ENCODE results near the gene NRXN3.

DNA sequence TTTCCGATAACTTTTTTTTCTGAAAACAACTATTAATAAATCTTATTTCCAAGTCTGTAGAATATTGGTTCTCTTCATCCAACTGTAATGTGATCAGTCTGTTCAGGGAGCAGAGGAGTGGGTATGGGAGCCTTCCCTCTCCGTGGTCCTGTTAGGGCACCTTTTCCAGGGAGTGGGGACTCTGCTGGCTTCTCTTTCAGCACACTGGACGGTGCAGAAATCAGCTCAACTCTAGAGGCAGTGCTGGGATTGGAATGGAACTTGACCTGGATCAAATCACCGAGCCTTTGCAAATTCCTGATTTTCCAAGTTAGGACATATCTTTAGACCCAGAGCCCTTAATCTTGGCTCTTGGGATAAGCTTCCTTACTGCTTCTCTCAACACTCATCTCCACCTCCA, 1410.7 kb downstream of the NRXN3 start:
- TF ChIP-seq, protein P1, sequence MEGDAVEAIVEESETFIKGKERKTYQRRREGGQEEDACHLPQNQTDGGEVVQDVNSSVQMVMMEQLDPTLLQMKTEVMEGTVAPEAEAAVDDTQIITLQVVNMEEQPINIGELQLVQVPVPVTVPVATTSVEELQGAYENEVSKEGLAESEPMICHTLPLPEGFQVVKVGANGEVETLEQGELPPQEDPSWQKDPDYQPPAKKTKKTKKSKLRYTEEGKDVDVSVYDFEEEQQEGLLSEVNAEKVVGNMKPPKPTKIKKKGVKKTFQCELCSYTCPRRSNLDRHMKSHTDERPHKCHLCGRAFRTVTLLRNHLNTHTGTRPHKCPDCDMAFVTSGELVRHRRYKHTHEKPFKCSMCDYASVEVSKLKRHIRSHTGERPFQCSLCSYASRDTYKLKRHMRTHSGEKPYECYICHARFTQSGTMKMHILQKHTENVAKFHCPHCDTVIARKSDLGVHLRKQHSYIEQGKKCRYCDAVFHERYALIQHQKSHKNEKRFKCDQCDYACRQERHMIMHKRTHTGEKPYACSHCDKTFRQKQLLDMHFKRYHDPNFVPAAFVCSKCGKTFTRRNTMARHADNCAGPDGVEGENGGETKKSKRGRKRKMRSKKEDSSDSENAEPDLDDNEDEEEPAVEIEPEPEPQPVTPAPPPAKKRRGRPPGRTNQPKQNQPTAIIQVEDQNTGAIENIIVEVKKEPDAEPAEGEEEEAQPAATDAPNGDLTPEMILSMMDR (IDR thresholded peaks at IDR 0.05), result no peak
- TF ChIP-seq EZH2 (IDR thresholded peaks at IDR 0.05; ENCODE audit: borderline replicate concordance, insufficient read depth, low read depth, low read length, poor library complexity, severe bottlenecking), result no peak
